Neuronal stem cell (in vitro differentiated cells): Measurements from ENCODE around the gene WDFY3.

Source experiments
- DNase-seq: peaks from one replicate; pipeline ENCODE4 v3.0.0-alpha.2; 2013; ENCODE audit warnings: low spot score
- H2AFZ ChIP-seq: one replicate; pipeline ENCODE4 v1.6.1; 2013; ENCODE audit warnings: mild to moderate bottlenecking, low read length, inconsistent platforms
- H2AK5ac ChIP-seq: 2 replicates; pipeline ENCODE4 v1.6.1; 2013; ENCODE audit warnings: low read depth, mild to moderate bottlenecking, inconsistent platforms, low read length, moderate library complexity, mixed read lengths
- H2BK120ac ChIP-seq: 2 replicates; pipeline ENCODE4 v1.6.1; 2013; ENCODE audit warnings: low read depth, mild to moderate bottlenecking, inconsistent platforms, low read length, moderate library complexity, mixed read lengths
- H2BK12ac ChIP-seq: one replicate; pipeline ENCODE4 v1.6.1; 2013; ENCODE audit warnings: low read length, inconsistent platforms
- H2BK15ac ChIP-seq: 2 replicates; pipeline ENCODE4 v1.6.1; 2013; ENCODE audit warnings: mild to moderate bottlenecking, low read length, inconsistent platforms, mixed read lengths
- H2BK5ac ChIP-seq: one replicate; pipeline ENCODE4 v1.6.1; 2013; ENCODE audit warnings: inconsistent platforms, mild to moderate bottlenecking, low read length, moderate library complexity
- H3K14ac ChIP-seq: one replicate; pipeline ENCODE4 v1.6.1; 2013; ENCODE audit warnings: low read length, inconsistent platforms
- H3K18ac ChIP-seq: 2 replicates; pipeline ENCODE4 v1.6.1; 2013; ENCODE audit warnings: low read length, inconsistent platforms
- H3K23ac ChIP-seq: 2 replicates; pipeline ENCODE4 v1.6.1; 2013; ENCODE audit warnings: low read depth, mild to moderate bottlenecking, mixed read lengths, low read length, inconsistent platforms; ENCODE audit not compliant: poor library complexity
- H3K27ac ChIP-seq: replicated peaks from 3 replicates; pipeline ENCODE4 v1.5.1; 2013; ENCODE audit warnings: low read length, inconsistent platforms
- H3K27me3 ChIP-seq, 3 experiments: 2 replicates each; pipeline ENCODE4 v1.6.1; 2013; ENCODE audit warnings: low read length in 3 of 3, mild to moderate bottlenecking in 2 of 3, inconsistent platforms in 1 of 3, low read depth in 1 of 3, mixed read lengths in 1 of 3, moderate library complexity in 1 of 3; ENCODE audit not compliant: control insufficient read depth in 3 of 3, insufficient read depth in 3 of 3
- H3K36me3 ChIP-seq, 2 donors: replicated peaks in 1 of 2; 2 replicates each; pipeline ENCODE4 v1.6.1; 2013; ENCODE audit warnings: low read length in 2 of 2; ENCODE audit not compliant: control insufficient read depth in 2 of 2, insufficient read depth in 2 of 2
- H3K4ac ChIP-seq: 2 replicates; pipeline ENCODE4 v1.6.1; 2013; ENCODE audit warnings: inconsistent platforms, mild to moderate bottlenecking, low read length, moderate library complexity
- H3K4me1 ChIP-seq, 2 donors: 1 replicate in 1 of 2; 2 replicates in 1 of 2; pipeline ENCODE4 v1.6.1; 2013; ENCODE audit warnings: low read length in 2 of 2, low read depth in 1 of 2; ENCODE audit not compliant: control insufficient read depth in 2 of 2, insufficient read depth in 1 of 2
- H3K4me2 ChIP-seq: one replicate; pipeline ENCODE4 v1.6.1; 2013; ENCODE audit warnings: mild to moderate bottlenecking, low read length, inconsistent platforms; ENCODE audit not compliant: insufficient read depth, poor library complexity, severe bottlenecking
- H3K4me3 ChIP-seq, 2 donors: 2 replicates each; pipeline ENCODE4 v1.5.1; 2013; ENCODE audit warnings: low read length in 2 of 2, mild to moderate bottlenecking in 2 of 2, inconsistent platforms in 1 of 2, moderate library complexity in 1 of 2
- H3K79me1 ChIP-seq: one replicate; pipeline ENCODE4 v1.6.1; 2013; ENCODE audit warnings: low read depth, mild to moderate bottlenecking, inconsistent platforms, low read length, moderate library complexity
- H3K9ac ChIP-seq: one replicate; pipeline ENCODE4 v1.6.1; 2013; ENCODE audit warnings: mild to moderate bottlenecking, low read depth, low read length, inconsistent platforms; ENCODE audit not compliant: poor library complexity
- H3K9me3 ChIP-seq, 2 donors: replicated peaks in 1 of 2; 2 replicates each; pipeline versions ENCODE3 to v1.6.1; 2013; ENCODE audit warnings: low read length in 2 of 2, mild to moderate bottlenecking in 2 of 2, inconsistent platforms in 1 of 2, low read depth in 1 of 2, mixed read lengths in 1 of 2, moderate library complexity in 1 of 2; ENCODE audit not compliant: control insufficient read depth in 2 of 2, insufficient read depth in 1 of 2
- H4K8ac ChIP-seq: one replicate; pipeline ENCODE4 v1.6.1; 2013; ENCODE audit warnings: low read depth, mild to moderate bottlenecking, inconsistent platforms, low read length, moderate library complexity
- H4K91ac ChIP-seq: one replicate; pipeline ENCODE4 v1.6.1; 2013; ENCODE audit warnings: low read length, low read depth, mild to moderate bottlenecking, inconsistent platforms; ENCODE audit not compliant: poor library complexity
- WGBS, 2 donors: extraction: QIAGEN DNeasy Blood & Tissue Kit; methylation state at CpG; one replicate each; pipeline ENCODE4 v1.1.7; 2013; ENCODE audit warnings: missing lambda C conversion rate in 2 of 2, mixed read lengths in 1 of 2; ENCODE audit not compliant: insufficient read length in 2 of 2, insufficient replicate concordance in 1 of 2; ENCODE audit errors: extremely low coverage in 2 of 2; 5-methylcytosine and 5-hydroxymethylcytosine counted together

Gene WDFY3

GRCh38 chr4:84897516-84897915 is 69.0 kb downstream of the WDFY3 start:
- Histone ChIP-seq H4K8ac (no peak overlapping the region), H3K27ac (no peak overlapping the region), H3K23ac (no peak overlapping the region), H3K9ac (no peak overlapping the region), H2BK12ac (no peak overlapping the region), H2BK5ac (no peak overlapping the region), H2BK15ac (no peak overlapping the region), H3K14ac (no peak overlapping the region), H2AFZ (no peak overlapping the region), H3K79me1 (no peaks in the 10 kb centered on the region), H3K27me3 (no peaks in the 10 kb centered on the region), H3K4ac (no peak overlapping the region), H3K18ac (no peak overlapping the region), H3K9me3 (no peaks in the 10 kb centered on the region), H3K4me3 (no peak overlapping the region), H2AK5ac (no peak overlapping the region), H4K91ac (no peak overlapping the region), H2BK120ac (no peak overlapping the region), H3K4me1 (peaks cover 0 to 6% of the 10 kb centered on the region in 2 donors), H3K4me2 (no peak overlapping the region), H3K36me3 (peaks cover 0 to 33% of the 10 kb centered on the region in 2 donors)
- no peak for DNase-seq
- no CpG with 5 or more reads among the region's 6 CpGs for WGBS, 2 donors

- no peak overlapping the region for H3K18ac ChIP-seq
- H2BK120ac ChIP-seq = no peak overlapping the region
- no CpG with 5 or more reads among the region's 1 CpG for WGBS, 2 donors
- H3K4me2 ChIP-seq = no peak overlapping the region
- H2AK5ac ChIP-seq = no peak overlapping the region
- no peak overlapping the region for H3K4ac ChIP-seq
- peaks cover 0 to 3% of the 10 kb centered on the region in 2 donors for H3K4me1 ChIP-seq
- H3K9ac ChIP-seq = no peak overlapping the region
- H2AFZ ChIP-seq = no peak overlapping the region
- H3K36me3 ChIP-seq = peaks cover 0 to 34% of the 10 kb centered on the region in 2 donors
- no peak overlapping the region for H3K23ac ChIP-seq
- no peak overlapping the region for H4K91ac ChIP-seq
- no peak for DNase-seq
- peaks cover 0 to 2% of the 10 kb centered on the region in 2 donors for H3K9me3 ChIP-seq
- H3K27me3 ChIP-seq = peaks cover 0 to 2% (median 0%) of the 10 kb centered on the region in 3 experiments
- H3K27ac ChIP-seq = no peak overlapping the region
- H2BK12ac ChIP-seq = no peak overlapping the region
- no peaks in the 10 kb centered on the region for H3K79me1 ChIP-seq
- H2BK5ac ChIP-seq = no peak overlapping the region
- H2BK15ac ChIP-seq = no peak overlapping the region
- no peak overlapping the region for H3K14ac ChIP-seq
- H4K8ac ChIP-seq = no peak overlapping the region
- no peak overlapping the region for H3K4me3 ChIP-seq
These were observed 71.2 kb downstream of the WDFY3 start for GRCh38 chr4:84895283-84895682.

- no peaks in the 10 kb centered on the region for H3K79me1 ChIP-seq
- H3K27ac ChIP-seq = no peak overlapping the region
- no peak overlapping the region for H2BK5ac ChIP-seq
- H3K27me3 ChIP-seq = peaks cover 0 to 2% (median 0%) of the 10 kb centered on the region in 3 experiments
- peaks cover 0 to 2% of the 10 kb centered on the region in 2 donors for H3K9me3 ChIP-seq
- no peak overlapping the region for H3K9ac ChIP-seq
- no peak overlapping the region for H3K4ac ChIP-seq
- H2BK120ac ChIP-seq = no peak overlapping the region
- H3K18ac ChIP-seq = no peak overlapping the region
- no peak overlapping the region for H2BK12ac ChIP-seq
- no peak for DNase-seq
- H2BK15ac ChIP-seq = no peak overlapping the region
- WGBS, 2 donors = no CpG with 5 or more reads among the region's 10 CpGs
- no peak overlapping the region for H2AFZ ChIP-seq
- H4K8ac ChIP-seq = no peak overlapping the region
- no peak overlapping the region for H4K91ac ChIP-seq
- H3K36me3 ChIP-seq = peaks cover 0 to 35% of the 10 kb centered on the region in 2 donors
- H2AK5ac ChIP-seq = no peak overlapping the region
- no peak overlapping the region for H3K23ac ChIP-seq
- no peak overlapping the region for H3K4me2 ChIP-seq
- no peak overlapping the region for H3K14ac ChIP-seq
- H3K4me1 ChIP-seq = peaks cover 0 to 3% of the 10 kb centered on the region in 2 donors
- no peak overlapping the region for H3K4me3 ChIP-seq
These were observed 71.9 kb downstream of the WDFY3 start for GRCh38 chr4:84894621-84895020.

GRCh38 chr4:84892950-84893349 is 73.5 kb downstream of the WDFY3 start:
- Histone ChIP-seq H3K4me1 (peaks cover 0 to 3% of the 10 kb centered on the region in 2 donors), H2BK15ac (no peak overlapping the region), H2AK5ac (no peak overlapping the region), H3K4me3 (no peak overlapping the region), H3K18ac (no peak overlapping the region), H3K4ac (no peak overlapping the region), H3K9me3 (peaks cover 0 to 2% of the 10 kb centered on the region in 2 donors), H3K79me1 (no peaks in the 10 kb centered on the region), H3K27me3 (peaks cover 0 to 2% (median 0%) of the 10 kb centered on the region in 3 experiments), H3K4me2 (no peak overlapping the region), H3K23ac (no peak overlapping the region), H2BK120ac (no peak overlapping the region), H2AFZ (no peak overlapping the region), H3K9ac (no peak overlapping the region), H3K36me3 (peaks cover 0 to 38% of the 10 kb centered on the region in 2 donors), H2BK5ac (no peak overlapping the region), H4K91ac (no peak overlapping the region), H3K27ac (no peak overlapping the region), H4K8ac (no peak overlapping the region), H2BK12ac (no peak overlapping the region), H3K14ac (no peak overlapping the region)
- no peak for DNase-seq
- WGBS, 2 donors = no CpG with 5 or more reads among the region's 1 CpG
